Stimulated activated CD4-positive, alpha-beta T cell treated with anti-CD3 and anti-CD28 coated beads, TNF-alpha, amount 100 ng/mL, for 48 hours (primary cell): ENCODE measurements around the gene C1QTNF6.

Source experiments
- DNase-seq, 3 donors: peaks; one replicate each; pipeline ENCODE4 v3.0.0-alpha.2; 2020; ENCODE audit warnings: low read depth in 3 of 3

Gene C1QTNF6

DNA sequence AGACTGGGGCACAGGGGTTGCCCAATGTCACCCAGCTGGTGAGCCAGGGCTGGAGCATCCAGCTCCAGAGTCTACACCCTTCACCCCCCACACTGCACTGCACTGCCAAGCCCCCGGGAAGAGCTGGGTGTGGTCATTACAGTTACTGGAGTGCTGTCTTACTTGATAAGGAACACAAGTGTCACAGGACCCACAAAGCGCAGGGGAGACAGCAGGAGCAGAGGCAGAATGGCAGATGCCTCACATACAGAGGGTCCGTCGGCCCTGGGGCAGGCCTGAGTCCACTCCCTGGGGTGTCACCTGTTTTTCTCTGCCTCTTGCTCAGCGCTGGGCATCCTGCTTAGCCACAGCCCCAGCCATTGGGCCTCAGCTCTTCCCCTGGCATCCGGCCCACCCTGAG, 46.1 kb downstream of the C1QTNF6 start:
- DNase-seq, result no peak

DNA sequence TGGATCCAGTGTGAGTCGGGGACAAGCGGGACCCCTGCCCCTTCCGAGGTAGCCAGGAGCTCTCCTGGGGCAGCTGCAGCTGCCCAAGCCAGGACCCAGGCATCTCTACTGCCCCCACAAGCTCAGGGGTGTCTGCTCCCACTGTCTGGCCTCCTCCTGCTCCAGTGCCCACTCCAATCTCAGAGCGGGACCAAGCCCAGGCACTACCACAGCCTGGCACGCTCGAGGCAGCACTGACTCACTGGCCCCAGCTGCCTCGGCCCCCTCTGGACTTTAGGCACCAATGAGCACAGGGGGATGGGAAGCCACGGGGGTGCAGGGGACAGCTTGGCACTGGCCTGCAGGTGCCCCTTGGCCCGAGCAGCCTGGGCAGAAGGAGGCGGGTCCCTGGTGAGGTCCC, 46.6 kb downstream of the C1QTNF6 start:
- DNase-seq, result no peak

DNA sequence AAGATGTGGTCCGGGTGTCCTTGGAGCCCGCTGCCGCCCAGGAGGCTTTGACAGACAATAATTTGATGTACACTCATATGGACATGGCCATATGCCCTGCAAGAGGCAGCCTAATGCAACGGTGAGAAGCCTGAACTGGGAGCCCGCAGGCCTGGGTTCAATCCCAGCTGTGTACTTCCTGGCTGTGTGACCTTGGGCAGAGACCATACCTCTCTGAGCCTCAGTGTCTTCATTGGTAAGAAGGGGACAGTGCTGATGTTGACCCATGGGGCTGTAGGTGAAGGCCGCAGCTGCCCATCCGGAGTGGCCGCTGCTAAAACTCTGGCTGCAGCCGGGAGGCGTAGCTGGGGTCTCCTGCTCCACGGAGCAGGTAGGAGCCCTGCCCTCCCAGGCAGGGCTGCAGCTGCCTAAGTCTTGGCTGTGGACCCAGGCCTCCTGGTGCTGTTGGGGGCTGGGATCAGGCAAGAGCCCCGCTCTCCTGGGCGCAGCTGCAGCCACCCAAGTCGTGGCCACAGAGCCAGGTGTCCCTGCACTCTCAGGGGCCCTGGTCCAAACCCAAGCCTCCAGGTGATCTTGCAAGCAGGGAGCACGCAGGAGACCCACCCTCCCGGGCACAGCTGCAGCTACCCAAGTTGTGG, 47.2 kb downstream of the C1QTNF6 start:
- DNase-seq, result no peak

DNA sequence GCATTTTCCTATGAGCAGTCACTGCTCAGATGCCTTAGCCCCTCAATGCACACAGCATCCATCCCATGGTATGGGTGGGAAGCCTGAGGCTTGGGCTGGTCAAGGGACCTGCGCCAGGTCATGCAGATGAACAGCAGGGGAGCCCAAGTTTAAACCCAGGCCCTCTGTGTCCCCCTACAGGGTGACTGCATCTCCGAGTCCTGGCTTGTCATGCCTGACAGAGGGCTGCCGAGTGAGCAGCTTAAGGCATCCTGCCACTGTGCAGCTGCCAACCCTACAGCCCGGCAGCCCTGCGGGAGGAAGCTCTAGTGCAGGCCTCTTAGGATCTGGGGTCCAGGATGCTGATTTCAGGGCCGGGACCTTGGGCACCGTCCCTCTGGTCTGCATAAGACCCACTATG, 48.3 kb downstream of the C1QTNF6 start:
- no peak for DNase-seq

DNA sequence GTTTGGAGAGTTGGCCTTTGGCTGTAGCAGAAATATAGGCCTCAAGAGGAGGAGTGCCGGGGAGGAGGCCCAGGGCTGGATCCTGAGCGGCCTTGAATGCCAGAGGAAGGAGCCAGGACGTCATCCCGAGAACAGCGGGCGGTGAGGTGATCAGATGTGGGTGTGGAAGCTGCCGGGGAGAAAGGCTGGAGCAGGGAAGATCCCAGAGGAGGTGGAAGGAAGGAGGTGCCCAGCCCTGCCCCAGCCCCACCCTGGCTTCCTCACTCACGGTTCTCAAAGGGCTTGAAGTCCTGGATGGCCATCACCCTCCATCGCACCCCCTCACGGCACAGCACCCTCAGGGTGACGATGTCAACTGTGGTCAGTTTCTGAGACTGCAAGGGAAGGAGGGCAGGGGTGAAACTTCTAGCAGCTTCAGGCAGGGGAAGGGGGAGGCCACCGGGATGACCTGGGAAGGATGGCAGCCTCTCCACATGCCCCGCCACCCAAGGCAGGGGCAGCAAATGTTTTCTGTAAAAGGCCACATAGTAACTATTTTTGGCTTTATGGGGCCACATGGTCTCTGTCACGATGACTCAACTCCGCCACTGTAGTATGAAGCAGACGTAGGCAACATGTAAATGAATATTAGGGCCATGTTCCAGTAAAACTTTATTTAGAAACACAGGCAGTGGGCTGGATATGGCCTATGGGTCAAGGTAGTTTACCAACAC, 49.0 kb downstream of the C1QTNF6 start:
- DNase-seq, result no peak

DNA sequence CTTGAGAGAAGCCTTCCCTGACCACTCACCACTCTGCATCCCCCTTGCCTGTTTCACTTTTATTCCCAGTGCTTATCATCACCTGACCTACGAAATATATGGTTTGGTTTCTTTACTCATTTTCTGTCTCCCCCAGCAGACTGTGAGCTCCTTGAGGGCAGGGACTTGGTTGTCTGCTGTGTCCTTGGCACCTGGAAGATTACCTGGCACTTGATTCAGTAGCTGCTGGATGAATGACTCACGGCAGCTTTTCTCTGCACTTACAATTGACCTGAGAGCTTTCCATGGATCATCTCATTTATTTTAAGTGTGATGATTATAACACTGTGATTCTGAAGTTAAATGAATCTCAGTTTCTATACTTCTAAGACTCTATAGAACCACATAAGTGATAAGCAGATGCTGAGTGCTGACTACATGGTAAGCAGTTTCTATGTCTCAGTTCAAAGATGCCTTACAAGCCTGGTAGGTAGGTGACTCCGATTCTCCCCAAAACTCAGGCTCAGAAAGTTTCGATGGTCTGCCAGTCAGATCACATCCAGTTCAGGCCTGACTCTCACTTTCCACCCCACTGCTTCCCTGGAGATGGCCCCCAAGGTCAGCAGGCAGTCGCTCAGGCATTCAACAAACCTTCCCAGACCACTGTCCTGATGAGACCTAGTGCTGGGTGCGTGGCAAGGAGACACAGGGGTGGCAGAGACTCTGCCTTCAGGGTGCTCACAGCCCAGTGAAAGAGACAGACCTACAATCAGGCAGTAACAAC, 50.0 kb downstream of the C1QTNF6 start:
- peak in 1 of 3 donors; percentile 48 for DNase-seq

GRCh38 chr22:37137131-37137530, 50.9 kb downstream of the C1QTNF6 start:
- no peak for DNase-seq

DNA sequence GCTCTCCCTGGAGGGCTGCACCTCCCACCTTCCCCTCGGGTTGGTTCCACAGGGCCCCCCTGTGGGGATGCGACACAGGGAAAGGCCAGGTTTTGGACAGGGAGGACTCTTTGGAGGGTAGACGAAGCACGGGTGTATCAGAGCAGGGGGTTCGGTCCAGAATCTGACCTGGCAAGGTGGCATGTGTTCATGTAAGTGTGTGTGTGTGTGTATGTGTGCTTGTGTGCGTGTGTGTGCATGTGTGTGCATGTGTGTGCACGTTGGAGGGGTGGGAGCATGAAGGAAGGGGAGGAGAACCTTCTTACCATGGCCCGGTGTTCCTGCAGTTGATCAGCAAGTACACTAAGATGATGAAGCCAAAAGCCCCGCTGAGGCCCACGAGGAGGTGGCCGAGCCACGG, 53.0 kb downstream of the C1QTNF6 start:
- no peak for DNase-seq

- DNase-seq, result no peak
Measured at GRCh38 chr22:37133304-37134018, 54.6 kb downstream of the C1QTNF6 start.

- no peak for DNase-seq
Measured at GRCh38 chr22:37132773-37133172, 55.3 kb downstream of the C1QTNF6 start.
